ENCODE data around the gene SPATA3.

DNA sequence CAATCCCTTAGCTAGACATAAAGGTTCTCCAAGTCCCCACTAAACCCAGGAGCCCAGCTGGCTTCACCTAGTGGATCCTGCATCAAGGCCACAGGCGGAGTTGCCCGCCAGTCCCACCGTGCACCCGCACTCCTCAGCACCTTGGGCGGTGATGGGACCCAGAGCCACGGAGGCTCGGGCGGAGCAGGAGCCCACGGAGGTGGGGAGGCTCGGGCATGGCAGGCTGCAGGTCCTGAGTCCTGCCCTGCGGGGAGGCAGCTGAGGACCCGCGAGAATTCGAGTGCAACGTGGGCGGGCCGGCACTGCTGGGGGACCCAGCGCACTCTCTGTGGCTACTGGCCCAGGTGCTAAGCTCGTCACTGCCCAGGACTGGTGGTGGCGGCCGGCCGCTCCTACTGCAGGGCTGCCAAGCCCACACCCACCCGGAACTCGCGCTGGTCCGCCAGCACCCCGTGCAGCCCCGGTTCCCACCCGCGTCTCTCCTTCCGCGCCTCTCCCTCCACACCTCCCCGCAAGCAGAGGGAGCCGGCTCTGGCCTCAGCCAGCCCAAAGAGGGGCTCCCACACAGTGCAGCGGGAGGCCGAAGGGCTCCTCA lies 31.7 kb upstream of the SPATA3 start:
- TF ChIP-seq CTCF (conservative IDR thresholded peaks at IDR 0.05 in 1 of 2, IDR thresholded peaks at IDR 0.05 in 1 of 2; ENCODE audit: low read depth in 1 of 2, low read length in 2 of 2) (no peak), EZH2 (IDR thresholded peaks at IDR 0.05; ENCODE audit: low read length, missing control alignments) (no peak)
